Transverse colon (tissue), 4 donors: ENCODE measurements around the gene TPCN2. TPM values are rescaled to one million over a fixed set of nuclear protein-coding genes. Genes with fewer than 3 reads are reported as not detected.

Source experiments
- DNase-seq: peaks from one replicate; pipeline ENCODE4 v3.0.0-alpha.2; 2019
- H3K27ac ChIP-seq, 4 donors: fragments of 200-600 bp; sonication (generic); 2 replicates each; pipeline ENCODE4 v1.5.1; 2016 to 2018; ENCODE audit warnings: inconsistent platforms in 4 of 4
- H3K27me3 ChIP-seq: fragments of 200-600 bp; sonication (generic); 2 replicates; pipeline ENCODE4 v1.5.1; 2017; ENCODE audit warnings: inconsistent platforms
- H3K36me3 ChIP-seq, 4 donors: fragments of 200-600 bp; sonication (generic); 2 replicates each; pipeline ENCODE4 v1.5.1; 2017 to 2019; ENCODE audit warnings: inconsistent platforms in 4 of 4
- H3K4me1 ChIP-seq, 4 donors: fragments of 200-600 bp; sonication (generic); 2 replicates each; pipeline ENCODE4 v1.5.1; 2017 to 2020; ENCODE audit warnings: inconsistent platforms in 4 of 4
- H3K4me3 ChIP-seq, 4 donors: fragments of 200-600 bp; sonication (generic); 1 replicate in 1 of 4; 2 replicates in 3 of 4; pipeline versions ENCODE4 v1.5.1 to v1.6.1; 2017 to 2019; ENCODE audit warnings: inconsistent platforms in 4 of 4
- H3K9me3 ChIP-seq, 2 donors: fragments of 200-600 bp; sonication (generic); 2 replicates each; pipeline ENCODE4 v1.5.1; 2017 to 2019; ENCODE audit warnings: inconsistent platforms in 2 of 2
- EP300 ChIP-seq: sonication (generic); formaldehyde crosslinking; IDR thresholded peaks from one replicate; pipeline ENCODE4 v1.6.1; 2017; ENCODE audit warnings: antibody characterized with exemption, low read depth
- POLR2A ChIP-seq: fragments of 450-650 bp; IDR thresholded peaks from one replicate; pipeline ENCODE4 v1.6.1; 2016; ENCODE audit warnings: antibody characterized with exemption, mild to moderate bottlenecking, moderate library complexity
- POLR2AphosphoS5 ChIP-seq, 3 donors: sonication (generic); formaldehyde crosslinking; IDR thresholded peaks; one replicate each; pipeline ENCODE4 v1.6.1; 2016; ENCODE audit warnings: antibody characterized with exemption in 3 of 3
- WGBS, 2 donors: methylation state at CpG; one replicate each; pipeline ENCODE4 v1.1.5; 2018; ENCODE audit warnings: low coverage in 1 of 2; 5-methylcytosine and 5-hydroxymethylcytosine counted together
- in situ Hi-C, 4 donors: fragments of 200-750 bp; cut with MboI; loops; one replicate each; pipeline versions ENCODE4 v1.15.0 to v1.15.1; 2017; ENCODE audit warnings: low sequenced_read_pairs in 3 of 4, low pct_ligation_motif_present in 1 of 4, low pct_unique_long_range_greater_than_20kb in 1 of 4
- intact Hi-C: fragments of 100-400 bp; cut with DNase I; formaldehyde crosslinking; loops from one replicate; pipeline ENCODE4 v1.15.1; 2023; ENCODE audit warnings: low total_unique reads
- total RNA-seq, 4 donors: library from RNA; depleted of rRNA; stranded (reverse); fragments of >200 nt; gene quantifications; one replicate each; pipeline ENCODE4 v1.1.0, GENCODE V29; 2016
- TF ChIP-seq, protein P1 (sequence below), 5 experiments: fragments of 200-600 bp in 3 of 5; fragments of 450-650 bp in 2 of 5; sonication (generic) in 3 of 5; IDR thresholded peaks; 1 replicate in 2 of 5; 2 replicates in 3 of 5; pipeline ENCODE4 v1.5.1; 2016 to 2017; ENCODE audit warnings: antibody characterized with exemption in 5 of 5, inconsistent platforms in 3 of 5, mild to moderate bottlenecking in 2 of 5, moderate library complexity in 1 of 5

The TPCN2 gene
- total RNA-seq, 4 donors from 2014 or later, result 16.8 to 25.4 (median 20.7) TPM

DNA sequence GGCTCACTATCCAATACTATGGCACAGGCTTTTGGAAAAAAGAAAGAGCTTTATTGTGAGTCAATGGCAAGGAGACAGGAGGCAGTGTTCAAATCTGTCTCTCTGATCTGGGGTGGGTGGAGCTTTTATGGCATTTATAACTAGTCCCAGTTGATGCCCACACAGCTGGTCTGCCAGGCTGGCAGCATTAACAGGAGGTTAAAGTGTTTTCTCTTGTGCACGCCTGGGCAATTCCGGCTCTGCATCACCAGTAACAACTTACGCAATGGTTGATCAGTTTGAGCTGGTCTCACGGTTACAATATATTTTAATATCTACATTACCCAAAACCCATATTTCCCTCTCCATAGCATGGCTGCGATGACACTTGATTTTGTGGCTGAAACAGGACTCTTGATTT, 91.9 kb downstream of the TPCN2 start:
- no peaks in the 10 kb centered on the region for H3K27me3 ChIP-seq
- H3K9me3 ChIP-seq, result no peaks in the 10 kb centered on the region
- DNase-seq, result no peak
- H3K36me3 ChIP-seq, result no peaks in the 10 kb centered on the region
- in situ Hi-C loops (loop anchor here in 1 of 4 donors (25.0 kb wide), 1 partner anchor 97 kb away; no protein-coding TSS in a partner anchor), intact Hi-C loops (no loop called here)
- WGBS, 2 donors, result 55% methylated on average over 5 of the region's 5 CpGs; no CpG with 5 or more reads in 1 of the 2 donors
- no peak overlapping the region for H3K4me3 ChIP-seq
- TF ChIP-seq POLR2AphosphoS5 (IDR thresholded peaks at IDR 0.05), result no peak
- TF ChIP-seq POLR2A, result no peak
- TF ChIP-seq, protein P1, sequence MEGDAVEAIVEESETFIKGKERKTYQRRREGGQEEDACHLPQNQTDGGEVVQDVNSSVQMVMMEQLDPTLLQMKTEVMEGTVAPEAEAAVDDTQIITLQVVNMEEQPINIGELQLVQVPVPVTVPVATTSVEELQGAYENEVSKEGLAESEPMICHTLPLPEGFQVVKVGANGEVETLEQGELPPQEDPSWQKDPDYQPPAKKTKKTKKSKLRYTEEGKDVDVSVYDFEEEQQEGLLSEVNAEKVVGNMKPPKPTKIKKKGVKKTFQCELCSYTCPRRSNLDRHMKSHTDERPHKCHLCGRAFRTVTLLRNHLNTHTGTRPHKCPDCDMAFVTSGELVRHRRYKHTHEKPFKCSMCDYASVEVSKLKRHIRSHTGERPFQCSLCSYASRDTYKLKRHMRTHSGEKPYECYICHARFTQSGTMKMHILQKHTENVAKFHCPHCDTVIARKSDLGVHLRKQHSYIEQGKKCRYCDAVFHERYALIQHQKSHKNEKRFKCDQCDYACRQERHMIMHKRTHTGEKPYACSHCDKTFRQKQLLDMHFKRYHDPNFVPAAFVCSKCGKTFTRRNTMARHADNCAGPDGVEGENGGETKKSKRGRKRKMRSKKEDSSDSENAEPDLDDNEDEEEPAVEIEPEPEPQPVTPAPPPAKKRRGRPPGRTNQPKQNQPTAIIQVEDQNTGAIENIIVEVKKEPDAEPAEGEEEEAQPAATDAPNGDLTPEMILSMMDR (IDR thresholded peaks at IDR 0.05), result no peak
- TF ChIP-seq EP300, result no peak
- H3K27ac ChIP-seq, result no peak overlapping the region
- no peaks in the 10 kb centered on the region for H3K4me1 ChIP-seq

DNA sequence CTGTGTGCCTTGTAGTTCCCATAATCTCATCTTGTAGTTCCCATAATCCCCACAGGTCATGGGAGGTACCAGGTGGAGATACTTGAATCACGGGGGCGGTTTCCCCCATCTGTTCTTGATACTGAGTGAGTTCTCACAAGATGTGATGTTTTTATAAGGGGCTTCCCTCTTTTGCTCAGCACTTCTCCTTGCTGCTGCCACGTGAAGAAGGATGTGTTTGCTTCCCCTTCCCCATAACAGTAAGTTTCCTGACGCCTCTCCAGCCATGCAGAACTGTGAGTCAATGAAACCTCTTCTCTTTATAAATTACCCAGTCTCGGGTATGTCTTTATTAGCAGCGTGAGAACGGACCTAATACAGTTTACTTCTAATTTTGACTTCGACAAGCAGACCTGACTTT, 93.0 kb downstream of the TPCN2 start:
- H3K36me3 ChIP-seq, result no peaks in the 10 kb centered on the region
- 68 to 76% methylated on average over 6 to 8 of the region's 8 CpGs for WGBS, 2 donors
- no peak for DNase-seq
- H3K27ac ChIP-seq, result no peak overlapping the region
- H3K27me3 ChIP-seq, result no peaks in the 10 kb centered on the region
- H3K9me3 ChIP-seq, result peaks cover 7 to 8% of the 10 kb centered on the region in 2 donors
- in situ Hi-C loops (loop anchor here in 1 of 4 donors (25.0 kb wide), 1 partner anchor 96 kb away; no protein-coding TSS in a partner anchor), intact Hi-C loops (no loop called here)
- TF ChIP-seq POLR2AphosphoS5 (IDR thresholded peaks at IDR 0.05) (no peak), EP300 (no peak), POLR2A (no peak)
- TF ChIP-seq, protein P1 (IDR thresholded peaks at IDR 0.05), result no peak
- no peak overlapping the region for H3K4me3 ChIP-seq
- H3K4me1 ChIP-seq, result no peaks in the 10 kb centered on the region

DNA sequence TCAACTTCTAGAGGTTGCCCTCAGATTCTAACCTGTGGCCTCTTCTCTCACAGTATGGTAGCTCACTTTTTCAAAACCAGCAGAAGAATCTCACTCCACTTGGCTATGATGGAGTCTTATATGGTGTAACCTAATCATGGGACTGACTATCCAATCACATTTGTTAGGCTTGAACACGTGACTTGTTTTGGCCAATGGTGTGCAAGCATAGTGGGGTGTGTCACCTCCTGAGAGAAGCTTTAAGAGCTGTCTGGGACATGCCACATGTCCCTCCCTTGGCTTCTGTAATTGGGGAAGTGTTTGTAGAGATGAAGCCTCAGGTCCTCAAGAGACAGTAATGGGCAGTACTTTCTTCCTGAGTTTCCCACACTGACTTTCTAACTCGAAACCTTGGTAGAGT, 94.2 kb downstream of the TPCN2 start:
- H3K27ac ChIP-seq, result no peak overlapping the region
- 80 to 96% methylated on average over 1 to 2 of the region's 2 CpGs for WGBS, 2 donors
- no peak for DNase-seq
- in situ Hi-C loops (loop anchor here in 1 of 4 donors (25.0 kb wide), 1 partner anchor 94 kb away; no protein-coding TSS in a partner anchor), intact Hi-C loops (no loop called here)
- H3K4me1 ChIP-seq, result no peaks in the 10 kb centered on the region
- no peak overlapping the region for H3K4me3 ChIP-seq
- no peaks in the 10 kb centered on the region for H3K27me3 ChIP-seq
- H3K9me3 ChIP-seq, result peaks cover 7 to 11% of the 10 kb centered on the region in 2 donors
- TF ChIP-seq POLR2A (no peak), POLR2AphosphoS5 (IDR thresholded peaks at IDR 0.05) (no peak), EP300 (no peak)
- TF ChIP-seq, protein P1 (IDR thresholded peaks at IDR 0.05), result no peak
- H3K36me3 ChIP-seq, result no peaks in the 10 kb centered on the region

DNA sequence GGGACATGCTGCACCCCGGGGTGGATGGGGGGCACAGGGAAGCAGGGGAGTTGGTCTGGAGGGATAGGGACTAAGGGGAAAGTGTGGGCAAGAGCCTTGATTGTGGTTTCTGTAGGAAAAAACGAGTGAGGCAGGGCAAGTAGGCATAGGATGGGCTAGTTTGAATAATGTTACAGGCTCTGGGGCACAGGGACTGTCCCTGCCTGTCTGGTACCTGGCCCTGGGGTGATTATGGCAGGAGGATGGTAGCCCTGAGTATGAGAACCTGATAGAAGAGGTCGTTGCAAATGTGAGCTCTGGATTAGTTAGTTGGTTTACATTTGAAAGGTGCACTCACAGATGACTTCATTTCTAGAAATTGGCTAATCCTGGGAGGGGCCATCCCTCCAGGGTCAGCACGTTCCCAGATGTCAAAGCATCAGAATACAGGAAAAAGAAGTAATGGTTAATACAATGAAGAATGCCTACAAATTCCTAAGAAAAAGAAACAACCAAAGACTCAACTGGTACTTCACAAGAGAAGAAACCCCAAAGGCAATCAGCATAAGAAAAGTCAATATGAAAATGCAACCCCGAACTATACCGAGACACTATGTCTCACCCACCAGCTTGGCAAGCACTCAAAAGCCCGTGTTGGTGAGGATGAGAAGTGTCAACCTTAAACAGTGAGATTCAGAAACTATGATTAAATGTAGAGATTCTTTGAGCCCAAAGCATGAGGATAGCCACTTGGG, 95.8 kb downstream of the TPCN2 start:
- no peak for TF ChIP-seq EP300
- TF ChIP-seq, protein P1 (IDR thresholded peaks at IDR 0.05), result no peak
- TF ChIP-seq POLR2AphosphoS5 (IDR thresholded peaks at IDR 0.05), result no peak
- no peak for TF ChIP-seq POLR2A
- in situ Hi-C loops (loop anchor here in 1 of 4 donors (25.0 kb wide), 1 partner anchor 93 kb away; no protein-coding TSS in a partner anchor), intact Hi-C loops (no loop called here)
- Histone ChIP-seq H3K27me3 (no peaks in the 10 kb centered on the region), H3K27ac (no peak overlapping the region), H3K9me3 (peaks cover 7 to 11% of the 10 kb centered on the region in 2 donors), H3K4me1 (no peaks in the 10 kb centered on the region), H3K4me3 (no peak overlapping the region), H3K36me3 (no peaks in the 10 kb centered on the region)
- DNase-seq, result no peak
- 58 to 67% methylated on average over 7 of the region's 7 CpGs for WGBS, 2 donors
